Upper lobe of left lung (tissue), 6 donors: ENCODE measurements around the gene KCNJ14. TPM values are rescaled to one million over a fixed set of nuclear protein-coding genes. Genes with fewer than 3 reads are reported as not detected.

Source experiments
- ATAC-seq, 2 donors: fragments of 200-7000 bp; cut with Tn5 transposase; one replicate each; pipeline ENCODE4 v1.9.1; 2022; ENCODE audit warnings: mild to moderate bottlenecking in 2 of 2, moderate library complexity in 2 of 2; ENCODE audit not compliant: low FRiP score in 2 of 2
- DNase-seq, 2 donors: peaks; one replicate each; pipeline ENCODE4 v3.0.0-alpha.2; 2019 to 2020
- H3K27ac ChIP-seq, 4 donors: fragments of 200-600 bp; sonication (generic); one replicate each; pipeline ENCODE4 v1.5.1; 2016 to 2019
- H3K27me3 ChIP-seq, 4 donors: fragments of 200-600 bp; sonication (generic); one replicate each; pipeline ENCODE4 v1.5.1; 2017 to 2019
- H3K36me3 ChIP-seq, 4 donors: fragments of 200-600 bp; sonication (generic); one replicate each; pipeline ENCODE4 v1.5.1; 2016 to 2019
- H3K4me1 ChIP-seq, 4 donors: fragments of 200-600 bp; sonication (generic); one replicate each; pipeline ENCODE4 v1.5.1; 2018 to 2019
- H3K4me3 ChIP-seq, 4 donors: fragments of 200-600 bp; sonication (generic); one replicate each; pipeline ENCODE4 v1.5.1; 2017 to 2019; ENCODE audit warnings: mild to moderate bottlenecking in 2 of 4, moderate library complexity in 1 of 4
- H3K9me3 ChIP-seq, 4 donors: fragments of 200-600 bp; sonication (generic); one replicate each; pipeline ENCODE4 v1.5.1; 2018 to 2019
- EP300 ChIP-seq, 4 donors: sonication (generic); formaldehyde crosslinking; IDR thresholded peaks; one replicate each; pipeline ENCODE4 v1.5.1; 2017; ENCODE audit warnings: antibody characterized with exemption in 4 of 4, control low read depth in 2 of 4
- POLR2A ChIP-seq, 4 donors: fragments of 450-650 bp; IDR thresholded peaks; one replicate each; pipeline ENCODE4 v1.5.1; 2016 to 2017; ENCODE audit warnings: antibody characterized with exemption in 4 of 4, mild to moderate bottlenecking in 2 of 4
- POLR2AphosphoS5 ChIP-seq, 2 donors: sonication (generic); formaldehyde crosslinking; IDR thresholded peaks; one replicate each; pipeline ENCODE4 v1.5.1; 2017; ENCODE audit warnings: antibody characterized with exemption in 2 of 2
- WGBS, 2 donors: methylation state at CpG; one replicate each; pipeline ENCODE4 v1.1.5; 2017 to 2018; 5-methylcytosine and 5-hydroxymethylcytosine counted together
- total RNA-seq, 6 donors: library from RNA; depleted of rRNA in 4 of 6; stranded (reverse); fragments of >200 nt in 4 of 6; gene quantifications; one replicate each; pipeline versions ENCODE4 v1.1.0 to v1.2.1, GENCODE V29; 2016 to 2021
- TF ChIP-seq, protein P1 (sequence below), 6 experiments: fragments of 450-650 bp in 4 of 6; fragments of 200-600 bp in 2 of 6; sonication (generic) in 2 of 6; IDR thresholded peaks; one replicate each; pipeline ENCODE4 v1.5.1; 2016 to 2019; ENCODE audit warnings: antibody characterized with exemption in 6 of 6
- donor health status: DM: no; HTN: no; CAD: no; lungs with moderate emphysema.
- donor health status: DM: no; HTN: yes; CAD: no; lungs with severe emphysema.

The KCNJ14 gene
- total RNA-seq, 6 donors from 2014 or later: 0.54 to 1.9 (median 0.91) TPM

DNA sequence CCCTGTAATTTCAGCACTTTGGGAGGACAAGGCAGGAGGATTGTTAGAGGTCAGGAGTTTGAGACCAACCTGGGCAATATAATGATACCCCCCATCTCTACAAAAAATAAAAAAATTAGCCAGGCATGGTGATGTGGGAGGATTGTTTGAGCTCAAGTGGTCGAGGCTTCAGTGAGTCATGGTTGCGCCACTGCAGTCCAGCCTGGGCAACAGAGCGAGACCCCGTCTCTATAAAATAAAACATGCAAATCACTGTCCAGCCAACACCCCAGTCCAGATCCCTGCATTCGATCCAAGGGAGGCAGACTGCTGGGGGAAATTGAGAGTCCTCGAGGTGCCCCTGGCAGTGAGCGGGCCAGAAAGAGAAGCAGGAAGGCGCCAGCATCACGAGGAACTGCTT lies 20.8 kb downstream of the KCNJ14 start:
- Histone ChIP-seq H3K36me3 (peaks cover 47 to 81% (median 79%) of the 10 kb centered on the region in 4 donors), H3K4me3 (no peak overlapping the region), H3K4me1 (peaks cover 7 to 21% (median 14%) of the 10 kb centered on the region in 4 donors), H3K9me3 (no peaks in the 10 kb centered on the region), H3K27ac (no peak overlapping the region), H3K27me3 (no peaks in the 10 kb centered on the region)
- WGBS, 2 donors: 87 to 90% methylated on average over 8 of the region's 9 CpGs
- TF ChIP-seq, protein P1, sequence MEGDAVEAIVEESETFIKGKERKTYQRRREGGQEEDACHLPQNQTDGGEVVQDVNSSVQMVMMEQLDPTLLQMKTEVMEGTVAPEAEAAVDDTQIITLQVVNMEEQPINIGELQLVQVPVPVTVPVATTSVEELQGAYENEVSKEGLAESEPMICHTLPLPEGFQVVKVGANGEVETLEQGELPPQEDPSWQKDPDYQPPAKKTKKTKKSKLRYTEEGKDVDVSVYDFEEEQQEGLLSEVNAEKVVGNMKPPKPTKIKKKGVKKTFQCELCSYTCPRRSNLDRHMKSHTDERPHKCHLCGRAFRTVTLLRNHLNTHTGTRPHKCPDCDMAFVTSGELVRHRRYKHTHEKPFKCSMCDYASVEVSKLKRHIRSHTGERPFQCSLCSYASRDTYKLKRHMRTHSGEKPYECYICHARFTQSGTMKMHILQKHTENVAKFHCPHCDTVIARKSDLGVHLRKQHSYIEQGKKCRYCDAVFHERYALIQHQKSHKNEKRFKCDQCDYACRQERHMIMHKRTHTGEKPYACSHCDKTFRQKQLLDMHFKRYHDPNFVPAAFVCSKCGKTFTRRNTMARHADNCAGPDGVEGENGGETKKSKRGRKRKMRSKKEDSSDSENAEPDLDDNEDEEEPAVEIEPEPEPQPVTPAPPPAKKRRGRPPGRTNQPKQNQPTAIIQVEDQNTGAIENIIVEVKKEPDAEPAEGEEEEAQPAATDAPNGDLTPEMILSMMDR (IDR thresholded peaks at IDR 0.05): no peak
- TF ChIP-seq EP300 (IDR thresholded peaks at IDR 0.05): no peak
- no peak for TF ChIP-seq POLR2A (IDR thresholded peaks at IDR 0.05)
- TF ChIP-seq POLR2AphosphoS5 (IDR thresholded peaks at IDR 0.05): no peak
- DNase-seq: no peak
- ATAC-seq: no peak

DNA sequence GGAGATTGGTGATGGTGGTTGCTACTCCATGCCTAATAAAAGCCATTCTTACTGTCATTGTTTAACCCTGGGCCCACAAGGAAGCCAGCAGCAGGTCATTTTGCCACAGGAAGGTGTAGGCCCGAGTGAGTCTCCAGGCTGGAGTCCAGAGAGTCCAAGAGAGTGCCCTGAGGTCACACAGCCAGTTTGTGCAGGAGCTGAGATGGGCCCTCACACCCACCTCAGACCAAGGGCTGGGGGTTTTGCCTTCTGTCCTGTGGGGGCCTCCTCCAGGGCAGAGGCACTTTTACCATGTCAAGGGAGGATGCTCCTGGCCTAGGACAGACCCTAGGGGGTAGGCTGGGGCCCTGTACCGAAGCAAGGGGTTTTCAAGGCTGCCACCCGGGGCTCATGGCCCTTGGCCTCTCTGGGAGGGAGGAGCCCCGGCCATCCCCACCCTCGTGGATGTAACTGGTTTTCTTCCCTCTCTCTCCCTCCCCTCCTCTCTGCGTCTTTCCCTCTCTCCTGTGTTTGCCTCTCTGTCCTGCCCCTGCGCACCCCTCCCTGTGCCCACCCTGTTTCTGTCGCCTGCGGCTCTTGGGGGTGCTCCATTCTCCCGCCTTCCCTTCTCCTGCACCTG lies 21.8 kb downstream of the KCNJ14 start:
- H3K36me3 ChIP-seq: peaks cover 41 to 71% (median 69%) of the 10 kb centered on the region in 4 donors
- DNase-seq: no peak
- no peak overlapping the region for H3K4me3 ChIP-seq
- H3K27ac ChIP-seq: peak overlapping the region in 1 of 4 donors; percentile 10
- TF ChIP-seq POLR2A (IDR thresholded peaks at IDR 0.05) (no peak), EP300 (IDR thresholded peaks at IDR 0.05) (no peak), POLR2AphosphoS5 (IDR thresholded peaks at IDR 0.05) (no peak)
- TF ChIP-seq, protein P1 (IDR thresholded peaks at IDR 0.05): no peak
- 80 to 89% methylated on average over 8 to 10 of the region's 10 CpGs for WGBS, 2 donors
- no peak for ATAC-seq
- H3K27me3 ChIP-seq: no peaks in the 10 kb centered on the region
- H3K9me3 ChIP-seq: no peaks in the 10 kb centered on the region
- H3K4me1 ChIP-seq: peaks cover 9 to 31% (median 23%) of the 10 kb centered on the region in 4 donors

DNA sequence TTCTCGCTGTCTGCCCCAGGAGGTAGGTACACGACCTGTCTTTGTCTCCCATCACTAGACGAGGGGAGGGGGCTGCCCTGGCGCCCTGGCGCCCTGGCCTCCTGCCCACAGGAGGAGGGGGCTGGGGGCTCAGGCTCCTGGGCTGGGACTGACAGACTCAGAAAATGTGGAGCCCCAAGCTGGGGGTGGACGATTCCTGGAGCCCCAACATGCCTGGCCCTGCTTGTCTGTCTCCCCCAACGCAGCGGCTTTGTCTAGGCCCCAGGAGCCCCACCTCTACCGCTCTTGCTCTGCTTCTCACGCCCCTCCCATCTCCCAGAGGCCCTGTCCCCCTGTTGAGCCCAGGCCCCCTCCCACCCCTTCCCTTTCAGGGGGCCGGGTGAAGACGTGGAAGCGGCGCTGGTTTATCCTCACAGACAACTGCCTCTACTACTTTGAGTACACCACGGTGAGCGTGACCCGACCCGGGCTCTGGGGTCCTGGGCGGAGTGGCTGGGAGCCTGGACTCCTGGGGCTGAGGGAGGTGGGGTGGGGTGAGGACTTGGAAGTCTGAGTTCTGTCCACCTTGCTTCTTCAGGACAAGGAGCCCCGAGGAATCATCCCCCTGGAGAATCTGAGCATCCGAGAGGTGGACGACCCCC lies 22.4 kb downstream of the KCNJ14 start:
- H3K36me3 ChIP-seq: peaks cover 38 to 65% (median 63%) of the 10 kb centered on the region in 4 donors
- peak overlapping the region in 1 of 4 donors; percentile 10 for H3K27ac ChIP-seq
- no peak for ATAC-seq
- no peak overlapping the region for H3K4me3 ChIP-seq
- TF ChIP-seq POLR2AphosphoS5 (IDR thresholded peaks at IDR 0.05) (no peak), POLR2A (IDR thresholded peaks at IDR 0.05) (no peak)
- no peaks in the 10 kb centered on the region for H3K9me3 ChIP-seq
- DNase-seq: no peak
- no peaks in the 10 kb centered on the region for H3K27me3 ChIP-seq
- WGBS, 2 donors: 81 to 84% methylated on average over 18 to 21 of the region's 22 CpGs
- H3K4me1 ChIP-seq: peaks cover 9 to 33% (median 24%) of the 10 kb centered on the region in 4 donors

DNA sequence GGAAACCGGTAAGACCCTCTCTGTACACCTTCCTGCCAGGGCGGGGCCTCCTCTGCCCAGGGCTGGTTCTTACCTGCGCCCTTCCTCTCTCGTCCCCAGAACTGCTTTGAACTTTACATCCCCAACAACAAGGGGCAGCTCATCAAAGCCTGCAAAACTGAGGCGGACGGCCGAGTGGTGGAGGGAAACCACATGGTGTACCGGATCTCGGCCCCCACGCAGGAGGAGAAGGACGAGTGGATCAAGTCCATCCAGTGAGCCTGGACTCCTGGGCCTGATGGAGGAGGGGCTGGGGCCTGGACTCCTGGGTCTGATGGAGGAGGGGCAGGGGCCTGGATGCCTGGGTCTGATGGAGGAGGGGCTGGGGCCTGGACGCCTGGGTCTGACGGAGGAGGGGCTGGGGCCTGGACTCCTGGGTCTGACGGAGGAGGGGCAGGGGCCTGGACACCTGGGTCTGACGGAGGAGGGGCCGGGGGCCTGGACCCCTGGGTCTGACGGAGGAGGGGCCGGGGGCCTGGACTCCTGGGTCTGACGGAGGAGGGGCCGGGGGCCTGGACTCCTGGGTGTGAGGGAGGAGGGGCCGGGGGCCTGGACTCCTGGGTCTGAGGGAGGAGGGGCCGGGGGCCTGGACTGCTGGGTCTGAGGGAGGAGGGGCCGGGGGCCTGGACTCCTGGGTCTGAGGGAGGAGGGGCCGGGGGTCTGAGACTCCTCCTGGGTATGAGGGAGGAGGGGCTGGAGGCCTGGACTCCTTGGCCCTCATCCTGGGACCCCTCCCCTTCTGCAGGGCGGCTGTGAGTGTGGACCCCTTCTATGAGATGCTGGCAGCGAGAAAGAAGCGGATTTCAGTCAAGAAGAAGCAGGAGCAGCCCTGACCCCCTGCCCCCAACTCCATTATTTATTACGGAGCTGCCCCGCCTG lies 23.2 kb downstream of the KCNJ14 start:
- ATAC-seq (no peak), DNase-seq (no peak)
- 92% methylated on average over 17 to 26 of the region's 29 CpGs for WGBS, 2 donors
- no peak overlapping the region for H3K4me3 ChIP-seq
- H3K27ac ChIP-seq: no peak overlapping the region
- TF ChIP-seq EP300 (IDR thresholded peaks at IDR 0.05) (no peak), POLR2A (IDR thresholded peaks at IDR 0.05) (no peak), POLR2AphosphoS5 (IDR thresholded peaks at IDR 0.05) (no peak)
- TF ChIP-seq, protein P1 (IDR thresholded peaks at IDR 0.05): no peak
- H3K27me3 ChIP-seq: no peaks in the 10 kb centered on the region
- H3K9me3 ChIP-seq: no peaks in the 10 kb centered on the region
- peaks cover 9 to 29% (median 24%) of the 10 kb centered on the region in 4 donors for H3K4me1 ChIP-seq
- peaks cover 31 to 57% (median 55%) of the 10 kb centered on the region in 4 donors for H3K36me3 ChIP-seq

DNA sequence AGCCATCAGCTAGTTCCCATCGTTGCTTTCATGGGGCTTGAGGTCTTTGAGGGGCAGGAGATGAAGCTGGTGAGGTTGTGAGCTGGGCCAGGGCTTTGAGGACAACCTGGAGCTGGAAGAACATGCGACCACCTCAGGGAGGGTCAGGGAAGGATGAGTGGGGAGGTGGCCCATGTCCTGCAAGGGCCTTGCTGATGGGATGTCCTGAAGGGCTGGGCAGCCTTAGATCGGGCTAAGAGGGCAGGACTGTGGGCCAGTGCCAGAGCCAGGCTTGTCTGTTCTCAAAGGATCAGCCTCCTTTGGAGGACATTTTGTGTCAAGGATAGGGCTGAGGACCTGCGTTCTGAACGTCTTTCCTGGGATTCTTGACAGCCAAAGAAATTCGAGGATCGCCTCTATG lies 24.3 kb downstream of the KCNJ14 start:
- ATAC-seq: no peak
- DNase-seq: no peak
- peak overlapping the region in 1 of 4 donors; percentile 52 for H3K4me3 ChIP-seq
- TF ChIP-seq, protein P1 (IDR thresholded peaks at IDR 0.05): no peak
- TF ChIP-seq POLR2A (IDR thresholded peaks at IDR 0.05): no peak
- no peak for TF ChIP-seq POLR2AphosphoS5 (IDR thresholded peaks at IDR 0.05)
- no peak for TF ChIP-seq EP300 (IDR thresholded peaks at IDR 0.05)
- 71 to 91% methylated on average over 6 to 7 of the region's 7 CpGs for WGBS, 2 donors
- no peaks in the 10 kb centered on the region for H3K27me3 ChIP-seq
- peaks cover 22 to 46% (median 44%) of the 10 kb centered on the region in 4 donors for H3K36me3 ChIP-seq
- peak overlapping the region; percentile 66 to 93 (median 80) for H3K27ac ChIP-seq
- H3K9me3 ChIP-seq: no peaks in the 10 kb centered on the region
- H3K4me1 ChIP-seq: peaks cover 9 to 29% (median 24%) of the 10 kb centered on the region in 4 donors
